Body of pancreas (tissue), 4 donors: ENCODE data around the gene BBLN. TPM values are rescaled to one million over a fixed set of nuclear protein-coding genes. Genes with fewer than 3 reads are reported as not detected.

Experiments
- ATAC-seq: fragments of 150-250 bp; one replicate; pipeline ENCODE4 v1.9.1; 2016
- DNase-seq, 4 donors: peaks; one replicate each; pipeline ENCODE4 v3.0.0-alpha.2; 2019
- H3K27ac ChIP-seq, 4 donors: fragments of 200-600 bp; sonication (generic); 1 replicate in 3 of 4; 2 replicates in 1 of 4; pipeline versions ENCODE4 v1.5.1 to v1.6.1; 2016 to 2019; ENCODE audit warnings: mild to moderate bottlenecking in 1 of 4, mixed read lengths in 1 of 4, moderate library complexity in 1 of 4
- H3K27me3 ChIP-seq, 2 donors: fragments of 200-600 bp; sonication (generic); one replicate each; pipeline ENCODE4 v1.6.0; 2016; ENCODE audit warnings: mild to moderate bottlenecking in 1 of 2
- H3K36me3 ChIP-seq, 2 donors: fragments of 200-600 bp; sonication (generic); replicated peaks in 1 of 2; 2 replicates each; pipeline ENCODE4 v1.5.1; 2016; ENCODE audit warnings: low read depth in 2 of 2; ENCODE audit not compliant: insufficient read depth in 1 of 2
- H3K4me1 ChIP-seq: fragments of 200-600 bp; sonication (generic); one replicate; pipeline ENCODE4 v1.6.0; 2016
- H3K4me3 ChIP-seq, 2 donors: fragments of 200-600 bp; sonication (generic); 1 replicate in 1 of 2; 2 replicates in 1 of 2; pipeline ENCODE4 v1.5.1; 2016 to 2019
- H3K9me3 ChIP-seq, 3 donors: fragments of 200-600 bp; sonication (generic); 1 replicate in 2 of 3; 2 replicates in 1 of 3; pipeline ENCODE4 v1.5.1; 2016
- CTCF ChIP-seq, 7 experiments: fragments of 450-650 bp in 4 of 7; fragments of 200-600 bp in 3 of 7; sonication (generic) in 3 of 7; IDR thresholded peaks; one replicate each; pipeline ENCODE4 v1.5.1; 2016 to 2019; ENCODE audit warnings: antibody characterized with exemption in 7 of 7
- POLR2A ChIP-seq, 3 donors: fragments of 450-650 bp; IDR thresholded peaks; one replicate each; pipeline ENCODE4 v1.6.1; 2016; ENCODE audit warnings: antibody characterized with exemption in 3 of 3, mild to moderate bottlenecking in 2 of 3
- WGBS, 2 donors: methylation state at CpG; one replicate each; pipeline ENCODE4 v1.1.5; 2017; 5-methylcytosine and 5-hydroxymethylcytosine counted together
- intact Hi-C: fragments of 100-400 bp; cut with DNase I; formaldehyde crosslinking; loops from one replicate; pipeline ENCODE4 v1.15.1; 2023
- total RNA-seq, 2 donors: library from RNA; depleted of rRNA; stranded (reverse); fragments of >200 nt; gene quantifications; one replicate each; pipeline ENCODE4 v1.1.0, GENCODE V29; 2016

BBLN gene
- total RNA-seq, 2 donors from 2014 or later = 113 to 129 TPM

GRCh38 chr9:128153060-128153946, 6.8 kb upstream of the BBLN start:
- no peak for TF ChIP-seq CTCF (IDR thresholded peaks at IDR 0.05)
- no peak for TF ChIP-seq POLR2A (IDR thresholded peaks at IDR 0.05)
- no peak for DNase-seq
- no peaks in the 10 kb centered on the region for H3K27me3 ChIP-seq
- H3K4me1 ChIP-seq = peaks cover 25% of the 10 kb centered on the region
- ATAC-seq = no peak
- H3K4me3 ChIP-seq = no peak overlapping the region
- no peak overlapping the region for H3K27ac ChIP-seq
- intact Hi-C loops = no loop called here
- no peaks in the 10 kb centered on the region for H3K36me3 ChIP-seq
- H3K9me3 ChIP-seq = no peaks in the 10 kb centered on the region
- WGBS, 2 donors = 76 to 83% methylated on average over 13 to 26 of the region's 26 CpGs

GRCh38 chr9:128153947-128154695, 5.9 kb upstream of the BBLN start:
- H3K4me3 ChIP-seq = no peak overlapping the region
- H3K36me3 ChIP-seq = no peaks in the 10 kb centered on the region
- TF ChIP-seq CTCF (IDR thresholded peaks at IDR 0.05) (no peak), POLR2A (IDR thresholded peaks at IDR 0.05) (no peak)
- H3K27me3 ChIP-seq = no peaks in the 10 kb centered on the region
- 88% methylated on average over 13 of the region's 13 CpGs; no CpG with 5 or more reads in 1 of the 2 donors for WGBS, 2 donors
- H3K27ac ChIP-seq = no peak overlapping the region
- no peak for DNase-seq
- no peaks in the 10 kb centered on the region for H3K9me3 ChIP-seq
- intact Hi-C loops = no loop called here
- peaks cover 17% of the 10 kb centered on the region for H3K4me1 ChIP-seq
- ATAC-seq = no peak

DNA sequence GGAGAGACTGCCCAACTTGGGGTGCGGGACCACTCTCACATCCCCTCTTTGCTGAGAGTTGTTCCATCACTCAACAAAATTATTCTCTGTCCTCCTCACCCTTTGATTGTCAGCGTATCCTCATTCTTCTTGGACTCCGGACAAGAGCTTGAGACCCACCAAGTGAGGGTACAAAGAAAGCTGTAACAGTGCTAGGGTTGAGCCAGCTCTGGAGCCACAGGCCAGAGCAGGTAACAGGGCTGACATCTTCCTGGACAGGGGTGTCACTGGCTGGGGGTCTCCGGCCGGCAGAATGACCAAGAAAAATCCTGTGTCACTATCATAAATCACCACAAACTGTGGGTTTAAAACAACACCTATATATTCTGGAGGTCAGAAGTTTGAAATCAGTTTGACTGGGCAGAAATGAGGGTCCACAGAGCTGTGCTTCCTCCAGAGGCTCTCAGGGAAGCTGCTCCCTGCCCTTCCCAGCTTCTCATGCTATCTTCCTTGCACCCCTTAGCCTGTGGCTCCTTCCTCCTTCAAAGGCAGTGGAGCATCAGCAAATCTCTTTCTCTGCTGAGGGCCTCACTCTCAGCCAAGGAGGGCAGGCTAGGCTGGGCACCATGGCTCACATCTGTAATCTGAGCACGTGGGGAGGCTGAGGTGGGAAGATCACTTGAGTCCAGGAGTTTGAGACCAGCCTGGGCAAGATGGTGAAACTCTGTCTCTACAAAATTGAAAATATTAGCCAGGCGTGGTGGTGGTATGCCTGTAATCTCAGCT, 4.1 kb upstream of the BBLN start:
- H3K4me1 ChIP-seq = peaks cover 12% of the 10 kb centered on the region
- H3K27me3 ChIP-seq = no peaks in the 10 kb centered on the region
- intact Hi-C loops = no loop called here
- no peaks in the 10 kb centered on the region for H3K9me3 ChIP-seq
- WGBS, 2 donors = 69 to 78% methylated on average over 7 of the region's 7 CpGs
- H3K36me3 ChIP-seq = no peaks in the 10 kb centered on the region
- no peak for TF ChIP-seq CTCF (IDR thresholded peaks at IDR 0.05)
- TF ChIP-seq POLR2A (IDR thresholded peaks at IDR 0.05) = no peak
- H3K27ac ChIP-seq = no peak overlapping the region
- no peak for DNase-seq
- no peak for ATAC-seq
- no peak overlapping the region for H3K4me3 ChIP-seq

GRCh38 chr9:128159522-128159783, 612 bp upstream of the BBLN start:
- no peaks in the 10 kb centered on the region for H3K27me3 ChIP-seq
- DNase-seq (no peak), ATAC-seq (no peak)
- WGBS, 2 donors = 31 to 73% methylated on average over 8 to 11 of the region's 11 CpGs
- peak overlapping the region in 3 of 4 donors; percentile 22 to 80 (median 77) for H3K27ac ChIP-seq
- peaks cover 0 to 4% of the 10 kb centered on the region in 2 donors for H3K36me3 ChIP-seq
- H3K4me3 ChIP-seq = no peak overlapping the region
- H3K4me1 ChIP-seq = peaks cover 32% of the 10 kb centered on the region
- H3K9me3 ChIP-seq = no peaks in the 10 kb centered on the region
- no peak for TF ChIP-seq POLR2A (IDR thresholded peaks at IDR 0.05)
- intact Hi-C loops = no loop called here

GRCh38 chr9:128160603-128160987, 530 bp downstream of the BBLN start:
- H3K27ac ChIP-seq = peak overlapping the region; percentile 50 to 80 (median 67)
- H3K4me3 ChIP-seq = peak overlapping the region; percentile 26 to 65
- 0% methylated on average over 3 to 23 of the region's 23 CpGs for WGBS, 2 donors
- DNase-seq = peak in 3 of 4 donors; percentile 22 to 33 (median 26)
- H3K4me1 ChIP-seq = peaks cover 32% of the 10 kb centered on the region
- TF ChIP-seq CTCF (IDR thresholded peaks at IDR 0.05) (no peak), POLR2A (IDR thresholded peaks at IDR 0.05) (no peak)
- no peaks in the 10 kb centered on the region for H3K27me3 ChIP-seq
- no peak for ATAC-seq
- peaks cover 0 to 4% of the 10 kb centered on the region in 2 donors for H3K36me3 ChIP-seq
- intact Hi-C loops = no loop called here
- H3K9me3 ChIP-seq = no peaks in the 10 kb centered on the region
